ENCODE results near the gene ZNG1A. TPM values are rescaled to one million over a fixed set of nuclear protein-coding genes. Genes with fewer than 3 reads are reported as not detected.
"Not testable (repeated sequence)": the region's sequence is repeated elsewhere in the genome, so short reads cannot be mapped to it uniquely, and the experiment has no call there.

ZNG1A gene
- total RNA-seq, 1 donor from 2014 or later: 33.8 TPM

GRCh38 chr9:108742-109495, 69.9 kb downstream of the ZNG1A start:
- not testable (repeated sequence) for H3K27ac Mint-ChIP-seq; H3K4me1 Mint-ChIP-seq (ENCODE audit: low read depth); H3K4me3 Mint-ChIP-seq (ENCODE audit: low read depth); H3K9me3 Mint-ChIP-seq (ENCODE audit: low read depth); H3K36me3 Mint-ChIP-seq (ENCODE audit: insufficient read depth); DNase-seq (ENCODE audit: low spot score, unreplicated experiment)
- peaks cover 61% of the 10 kb centered on the region for H3K27me3 Mint-ChIP-seq

DNA sequence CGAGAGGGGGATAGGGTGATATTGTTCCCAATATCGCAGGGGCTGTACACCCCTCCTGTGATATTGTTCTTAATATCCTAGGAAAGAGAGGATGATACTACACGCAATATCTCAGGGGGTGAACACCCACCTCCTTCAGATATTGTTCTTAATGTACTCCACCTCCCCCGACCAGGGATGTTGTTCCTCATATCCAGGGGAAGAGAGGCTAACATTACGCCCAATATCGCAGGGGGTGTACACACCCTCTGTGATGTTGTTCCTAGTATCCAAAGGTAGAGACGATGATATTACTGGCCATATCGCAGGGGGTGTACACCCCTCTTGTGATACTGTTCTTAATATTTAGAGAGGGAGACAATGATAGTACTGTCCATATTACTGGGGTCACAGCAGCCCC, 72.9 kb downstream of the ZNG1A start:
- peaks cover 58% of the 10 kb centered on the region for H3K27me3 Mint-ChIP-seq
- not testable (repeated sequence) for H3K4me1 Mint-ChIP-seq (ENCODE audit: low read depth); H3K36me3 Mint-ChIP-seq (ENCODE audit: insufficient read depth); H3K9me3 Mint-ChIP-seq (ENCODE audit: low read depth); DNase-seq (ENCODE audit: low spot score, unreplicated experiment); H3K27ac Mint-ChIP-seq; H3K4me3 Mint-ChIP-seq (ENCODE audit: low read depth)

DNA sequence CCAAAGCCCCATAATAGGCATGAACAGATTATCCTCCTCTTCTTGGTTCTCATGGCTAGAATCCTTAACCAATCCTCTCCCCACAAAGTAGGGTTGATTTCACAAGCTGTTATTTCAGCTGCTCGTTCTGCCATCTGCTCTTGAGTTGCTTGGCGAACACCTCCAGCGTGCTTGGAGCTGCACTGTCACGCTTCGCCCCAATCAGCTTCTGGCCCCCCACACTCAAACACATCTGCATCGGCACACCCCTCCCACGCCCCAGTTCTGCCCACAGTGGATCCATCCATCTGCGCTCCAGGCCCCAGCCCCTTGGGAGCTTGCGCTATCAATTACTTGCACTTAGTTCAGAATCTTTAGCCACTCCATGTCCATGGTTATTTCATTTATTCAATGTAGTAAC, 78.4 kb downstream of the ZNG1A start:
- H3K9me3 Mint-ChIP-seq (ENCODE audit: low read depth); DNase-seq (ENCODE audit: low spot score, unreplicated experiment); H3K27ac Mint-ChIP-seq; H3K4me3 Mint-ChIP-seq (ENCODE audit: low read depth); H3K36me3 Mint-ChIP-seq (ENCODE audit: insufficient read depth); H3K4me1 Mint-ChIP-seq (ENCODE audit: low read depth): not testable (repeated sequence)
- H3K27me3 Mint-ChIP-seq: peaks cover 24% of the 10 kb centered on the region

- H3K9me3 Mint-ChIP-seq (ENCODE audit: low read depth); H3K36me3 Mint-ChIP-seq (ENCODE audit: insufficient read depth); H3K4me1 Mint-ChIP-seq (ENCODE audit: low read depth); H3K4me3 Mint-ChIP-seq (ENCODE audit: low read depth); DNase-seq (ENCODE audit: low spot score, unreplicated experiment); H3K27ac Mint-ChIP-seq: not testable (repeated sequence)
- H3K27me3 Mint-ChIP-seq: peaks cover 25% of the 10 kb centered on the region
Observed at GRCh38 chr9:99867-100266, 79.0 kb downstream of the ZNG1A start.

GRCh38 chr9:98775-99174, 80.1 kb downstream of the ZNG1A start:
- H3K4me1 Mint-ChIP-seq (ENCODE audit: low read depth); H3K9me3 Mint-ChIP-seq (ENCODE audit: low read depth); H3K4me3 Mint-ChIP-seq (ENCODE audit: low read depth); H3K27ac Mint-ChIP-seq; DNase-seq (ENCODE audit: low spot score, unreplicated experiment); H3K36me3 Mint-ChIP-seq (ENCODE audit: insufficient read depth): not testable (repeated sequence)
- H3K27me3 Mint-ChIP-seq: peaks cover 18% of the 10 kb centered on the region

- not testable (repeated sequence) for H3K36me3 Mint-ChIP-seq (ENCODE audit: insufficient read depth); H3K27me3 Mint-ChIP-seq; H3K27ac Mint-ChIP-seq; H3K9me3 Mint-ChIP-seq (ENCODE audit: low read depth); DNase-seq (ENCODE audit: low spot score, unreplicated experiment); H3K4me1 Mint-ChIP-seq (ENCODE audit: low read depth); H3K4me3 Mint-ChIP-seq (ENCODE audit: low read depth)
Observed at GRCh38 chr9:94992-95391, 83.9 kb downstream of the ZNG1A start.

DNA sequence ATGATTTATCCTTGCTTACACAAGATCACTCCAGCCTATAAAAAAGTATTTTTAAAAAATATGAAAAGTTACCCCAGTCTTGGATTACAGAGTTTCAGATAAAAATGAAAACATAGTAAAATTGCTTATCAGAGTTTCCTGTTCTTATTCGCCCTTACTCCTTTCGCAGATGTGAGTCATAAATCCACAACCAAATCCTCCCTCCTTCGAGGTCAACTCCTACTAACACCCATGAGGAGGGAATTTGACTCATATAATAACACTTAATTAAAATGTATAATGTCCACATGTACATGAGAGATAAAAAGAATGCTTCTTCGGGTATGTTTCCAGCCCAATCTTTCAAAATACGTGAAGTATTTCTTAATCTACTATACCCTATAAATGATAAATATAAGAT, 84.5 kb downstream of the ZNG1A start:
- not testable (repeated sequence) for H3K9me3 Mint-ChIP-seq (ENCODE audit: low read depth); DNase-seq (ENCODE audit: low spot score, unreplicated experiment); H3K27ac Mint-ChIP-seq; H3K27me3 Mint-ChIP-seq; H3K36me3 Mint-ChIP-seq (ENCODE audit: insufficient read depth); H3K4me3 Mint-ChIP-seq (ENCODE audit: low read depth); H3K4me1 Mint-ChIP-seq (ENCODE audit: low read depth)

DNA sequence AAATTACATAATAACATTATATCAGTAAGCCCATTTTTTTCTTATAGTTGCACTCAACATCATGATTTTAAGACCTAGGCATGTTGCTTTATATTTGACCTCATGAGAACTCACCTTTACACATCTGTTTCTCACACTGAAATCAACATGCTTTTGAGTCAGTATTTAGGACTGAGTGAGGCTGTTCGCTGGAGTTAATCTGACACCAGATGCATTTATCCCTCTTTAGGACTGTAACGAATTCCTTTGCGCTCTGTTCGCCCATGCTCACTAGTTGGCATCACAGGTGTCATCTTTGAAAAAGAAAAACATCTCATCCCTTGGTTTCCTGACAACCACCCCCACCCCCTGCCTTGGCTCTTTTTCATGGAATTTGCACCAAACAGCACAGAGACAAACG, 84.9 kb downstream of the ZNG1A start:
- H3K27me3 Mint-ChIP-seq; H3K4me3 Mint-ChIP-seq (ENCODE audit: low read depth); H3K27ac Mint-ChIP-seq; H3K4me1 Mint-ChIP-seq (ENCODE audit: low read depth); H3K9me3 Mint-ChIP-seq (ENCODE audit: low read depth); H3K36me3 Mint-ChIP-seq (ENCODE audit: insufficient read depth); DNase-seq (ENCODE audit: low spot score, unreplicated experiment): not testable (repeated sequence)

DNA sequence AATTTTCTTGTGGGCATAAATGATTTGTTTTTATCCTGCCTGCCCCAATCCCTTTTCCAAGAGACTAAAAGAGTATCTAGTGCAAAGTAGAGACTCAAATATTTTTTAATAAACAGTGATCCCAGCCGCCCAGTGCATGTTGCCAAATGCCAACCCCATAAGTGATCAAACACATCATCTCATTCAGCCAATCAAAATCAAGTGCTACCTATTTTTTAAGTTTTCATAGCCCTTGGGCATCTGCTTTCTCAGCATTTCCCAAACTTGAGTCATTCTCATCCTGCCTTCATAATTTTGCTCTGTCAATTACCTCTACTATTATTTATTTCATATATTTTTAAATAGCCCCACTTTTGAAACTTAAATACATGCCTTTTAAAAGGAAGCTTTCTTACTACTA, 88.0 kb downstream of the ZNG1A start:
- not testable (repeated sequence) for H3K4me1 Mint-ChIP-seq (ENCODE audit: low read depth); H3K9me3 Mint-ChIP-seq (ENCODE audit: low read depth); H3K36me3 Mint-ChIP-seq (ENCODE audit: insufficient read depth); H3K4me3 Mint-ChIP-seq (ENCODE audit: low read depth); DNase-seq (ENCODE audit: low spot score, unreplicated experiment); H3K27ac Mint-ChIP-seq
- H3K27me3 Mint-ChIP-seq: peaks cover 18% of the 10 kb centered on the region

GRCh38 chr9:88396-89037, 90.3 kb downstream of the ZNG1A start:
- not testable (repeated sequence) for H3K36me3 Mint-ChIP-seq (ENCODE audit: insufficient read depth); H3K9me3 Mint-ChIP-seq (ENCODE audit: low read depth); H3K4me3 Mint-ChIP-seq (ENCODE audit: low read depth); H3K27ac Mint-ChIP-seq; DNase-seq (ENCODE audit: low spot score, unreplicated experiment); H3K4me1 Mint-ChIP-seq (ENCODE audit: low read depth)
- peaks cover 16% of the 10 kb centered on the region for H3K27me3 Mint-ChIP-seq
- TF ChIP-seq CTCF (IDR thresholded peaks at IDR 0.05; ENCODE audit: unreplicated experiment): peak; percentile 9

DNA sequence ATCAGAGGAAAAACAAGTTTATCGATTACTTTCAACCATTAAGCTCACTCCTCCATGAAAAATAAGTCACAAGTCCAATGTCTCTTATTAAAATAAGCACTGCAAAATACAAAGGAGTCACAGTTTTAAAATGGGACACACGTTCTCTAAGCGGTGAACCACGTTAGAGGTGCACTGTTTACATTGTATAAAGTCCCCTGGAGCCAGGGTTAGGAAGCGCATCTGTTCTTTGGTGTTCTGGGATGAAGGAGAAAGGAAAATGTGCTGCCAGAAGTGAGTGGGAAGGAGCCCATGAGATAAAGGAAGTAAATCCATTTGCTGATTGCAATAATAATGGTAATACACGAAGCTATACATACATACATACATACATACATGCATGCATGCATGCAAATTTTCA, 91.0 kb downstream of the ZNG1A start:
- not testable (repeated sequence) for H3K9me3 Mint-ChIP-seq (ENCODE audit: low read depth); H3K36me3 Mint-ChIP-seq (ENCODE audit: insufficient read depth); DNase-seq (ENCODE audit: low spot score, unreplicated experiment); H3K4me3 Mint-ChIP-seq (ENCODE audit: low read depth); H3K27ac Mint-ChIP-seq; H3K4me1 Mint-ChIP-seq (ENCODE audit: low read depth)
- H3K27me3 Mint-ChIP-seq: peaks cover 16% of the 10 kb centered on the region

DNA sequence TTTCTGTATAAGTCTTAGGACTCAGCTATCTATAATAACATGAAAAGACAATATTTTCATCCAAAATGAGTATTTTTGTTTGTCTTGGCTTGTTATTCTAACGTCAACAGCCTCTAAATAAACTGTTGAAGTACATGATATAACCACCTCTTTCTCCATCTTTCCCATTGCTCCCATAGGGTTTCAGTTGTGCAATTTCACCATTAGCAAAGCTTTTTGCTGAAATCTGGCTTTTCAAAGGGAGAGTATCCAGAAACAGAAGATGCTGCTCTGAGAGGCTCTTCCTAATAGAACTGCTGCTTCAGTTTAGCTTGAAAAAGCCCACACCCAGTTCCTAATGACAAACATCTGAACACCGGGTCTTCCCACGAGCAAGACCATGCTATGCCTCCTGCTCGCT, 91.8 kb downstream of the ZNG1A start:
- not testable (repeated sequence) for H3K36me3 Mint-ChIP-seq (ENCODE audit: insufficient read depth); H3K9me3 Mint-ChIP-seq (ENCODE audit: low read depth); H3K27ac Mint-ChIP-seq; DNase-seq (ENCODE audit: low spot score, unreplicated experiment); H3K4me1 Mint-ChIP-seq (ENCODE audit: low read depth); H3K4me3 Mint-ChIP-seq (ENCODE audit: low read depth)
- peaks cover 16% of the 10 kb centered on the region for H3K27me3 Mint-ChIP-seq
